Activated naive CD4-positive, alpha-beta T cell treated with Interleukin-2 at 50 U/mL for 16 hours (primary cell): ENCODE measurements around the gene USP3.

Experiments used
- DNase-seq: peaks from one replicate; pipeline ENCODE4 v3.0.0-alpha.2; 2020

Gene USP3

DNA sequence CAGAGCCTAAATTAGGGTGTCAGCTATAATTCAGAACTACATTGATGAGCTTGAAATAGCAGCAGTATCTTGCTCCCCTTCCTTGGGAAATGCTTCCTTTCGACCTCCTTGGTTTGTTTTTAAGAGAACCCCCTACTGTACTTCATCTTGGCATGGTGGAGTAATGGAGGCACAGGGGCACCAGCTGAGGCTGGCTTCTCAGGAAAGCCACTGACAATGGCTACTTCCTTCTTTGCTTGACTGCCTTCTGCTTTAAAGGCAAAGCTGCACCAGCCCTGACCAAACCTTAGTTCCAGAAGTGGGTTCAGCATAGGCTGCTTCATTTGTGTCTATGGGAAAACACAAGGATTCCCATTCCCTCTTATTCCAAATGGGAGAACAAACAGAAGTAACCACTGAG is 91.3 kb downstream of the USP3 start:
- no peak for DNase-seq

DNA sequence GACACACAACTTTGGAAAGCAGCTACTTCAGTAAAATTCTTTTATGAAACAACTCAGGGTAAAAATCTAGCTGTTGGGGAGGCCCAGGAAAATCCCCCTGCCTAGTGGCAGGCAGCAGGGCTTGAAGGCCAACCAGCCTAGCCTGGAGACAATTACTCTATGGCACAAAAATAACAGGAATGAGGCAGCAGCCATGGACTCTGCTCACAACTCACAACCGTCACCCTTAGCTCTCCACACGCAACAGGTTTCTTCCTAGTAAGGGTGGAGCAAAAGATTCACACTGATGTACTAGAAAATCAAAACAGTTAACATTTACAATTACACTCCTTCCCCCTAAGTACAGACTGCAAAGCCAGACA is 92.3 kb downstream of the USP3 start:
- DNase-seq, result no peak

DNA sequence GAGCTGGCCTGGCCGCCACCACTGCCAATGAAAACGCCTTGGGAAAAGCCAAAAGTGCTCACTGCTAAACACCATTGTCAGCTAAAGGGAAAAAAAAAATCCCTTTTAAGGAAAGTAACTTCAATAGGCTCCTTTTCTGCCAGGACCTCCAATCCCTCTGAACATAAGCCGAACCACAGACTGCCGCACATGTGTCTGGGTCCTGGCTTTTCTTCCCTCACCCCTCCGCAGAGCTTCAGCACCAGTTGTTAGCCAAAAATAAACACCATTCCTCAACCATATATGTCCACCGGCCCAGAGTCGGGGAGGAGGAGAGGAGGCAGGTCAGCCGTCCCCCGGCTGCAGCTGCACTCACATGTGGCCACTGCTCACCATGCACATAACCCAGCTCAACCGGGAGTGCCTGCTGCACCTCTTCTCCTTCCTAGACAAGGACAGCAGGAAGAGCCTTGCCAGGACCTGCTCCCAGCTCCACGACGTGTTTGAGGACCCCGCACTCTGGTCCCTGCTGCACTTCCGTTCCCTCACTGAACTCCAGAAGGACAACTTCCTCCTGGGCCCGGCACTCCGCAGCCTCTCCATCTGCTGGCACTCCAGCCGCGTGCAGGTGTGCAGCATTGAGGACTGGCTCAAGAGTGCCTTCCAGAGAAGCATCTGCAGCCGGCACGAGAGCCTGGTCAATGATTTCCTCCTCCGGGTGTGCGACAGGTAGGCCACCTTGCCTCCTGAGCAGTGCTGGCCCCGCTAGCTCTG is 92.8 kb downstream of the USP3 start, which contains the start of gene FBXL22:
FBXL22 (plus strand) TSS at position 350 of the 753 bp plus-strand sequence; CDS start at position 356, 6 bp downstream.
- no peak for DNase-seq

DNA sequence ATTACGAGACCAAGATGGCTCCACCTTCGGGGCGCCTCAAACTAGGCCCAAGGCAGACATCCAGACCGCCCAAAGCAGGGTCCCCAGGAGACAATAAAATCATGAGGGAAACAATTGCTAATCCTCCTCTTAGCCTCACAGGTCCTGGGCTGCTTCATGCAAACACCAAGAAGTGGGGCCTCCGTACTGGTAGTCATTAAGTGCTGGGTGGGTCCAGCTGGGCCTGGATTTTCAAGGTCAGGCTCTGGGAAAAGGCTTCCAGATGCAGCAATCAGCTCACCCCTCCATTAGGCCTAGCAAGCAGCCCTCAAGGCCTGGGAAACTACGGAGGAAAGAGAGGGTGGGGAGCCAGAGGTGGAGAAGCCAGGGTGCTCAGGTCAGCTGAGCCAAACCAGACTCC is 93.4 kb downstream of the USP3 start:
- DNase-seq, result no peak

DNA sequence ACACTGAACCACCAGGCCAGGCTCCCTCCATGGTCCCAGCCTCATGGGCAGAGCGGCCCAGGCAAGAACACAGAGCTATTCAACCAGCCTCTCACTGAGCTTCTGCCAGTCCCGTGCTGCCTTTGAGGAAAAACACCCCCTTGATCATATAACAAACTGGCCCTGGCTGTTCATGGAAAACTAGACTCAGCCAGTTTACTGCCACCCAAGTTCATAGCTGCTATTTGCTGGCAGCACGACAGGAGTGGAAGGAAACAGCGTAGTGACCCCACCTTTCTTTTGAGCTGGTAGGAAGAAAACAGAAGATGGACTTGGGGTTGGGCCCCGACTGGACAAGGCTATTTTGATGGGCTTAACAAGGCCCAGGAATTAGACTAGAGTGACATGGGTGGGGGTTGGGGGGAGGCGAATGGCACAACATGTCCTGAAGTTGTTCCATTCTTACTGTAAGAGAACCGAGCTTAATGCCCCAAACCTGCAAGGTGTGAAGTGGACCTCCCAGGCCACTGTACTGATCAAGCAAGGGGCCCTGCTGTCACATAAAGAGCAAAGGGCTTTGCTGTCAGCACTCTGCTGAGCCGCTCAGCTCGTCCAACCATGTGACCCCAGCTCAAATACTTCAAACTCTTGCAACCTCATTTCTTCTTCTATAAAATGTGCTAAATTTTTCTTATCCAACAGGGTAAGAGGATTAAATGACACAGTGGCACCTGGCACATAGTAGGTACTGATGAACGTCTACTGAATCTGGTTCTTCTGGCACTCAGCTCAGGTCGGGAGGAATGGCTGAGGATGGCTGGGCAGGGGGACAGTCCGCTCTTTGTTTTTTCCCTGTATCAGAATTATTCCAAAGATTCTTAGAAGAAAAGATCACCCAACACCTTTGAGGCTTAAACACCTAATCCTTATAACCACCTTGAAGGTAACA is 94.3 kb downstream of the USP3 start:
- no peak for DNase-seq

DNA sequence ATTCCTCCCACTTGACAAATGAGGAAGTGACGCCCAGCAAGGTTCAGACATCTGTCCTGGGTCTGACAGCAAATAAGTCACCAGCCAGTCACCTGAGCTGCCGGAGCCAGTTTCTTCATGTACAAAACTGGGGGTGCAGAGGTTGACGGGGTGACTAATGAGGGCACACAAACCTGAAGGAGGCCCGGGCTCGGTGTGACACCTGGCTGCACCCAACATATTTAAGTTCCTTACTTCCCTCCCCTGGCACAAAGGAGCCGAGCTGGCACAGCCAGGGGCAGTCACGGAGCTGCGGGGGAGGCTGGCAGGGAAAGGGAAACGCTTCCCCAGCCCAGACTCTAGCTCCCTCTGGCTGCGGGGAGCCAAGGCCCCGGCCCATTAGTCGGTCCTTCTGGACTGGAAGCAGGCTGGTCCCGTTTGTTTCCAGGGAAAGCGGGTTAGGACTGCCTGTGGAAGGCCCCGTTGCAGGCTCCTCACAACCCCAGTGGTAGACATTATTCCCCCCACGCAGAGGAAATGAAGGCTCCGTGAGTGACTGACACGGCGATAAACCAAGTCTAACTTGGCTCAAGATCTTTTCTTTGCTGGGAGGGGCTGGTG is 95.1 kb downstream of the USP3 start:
- DNase-seq, result peak; percentile 33

DNA sequence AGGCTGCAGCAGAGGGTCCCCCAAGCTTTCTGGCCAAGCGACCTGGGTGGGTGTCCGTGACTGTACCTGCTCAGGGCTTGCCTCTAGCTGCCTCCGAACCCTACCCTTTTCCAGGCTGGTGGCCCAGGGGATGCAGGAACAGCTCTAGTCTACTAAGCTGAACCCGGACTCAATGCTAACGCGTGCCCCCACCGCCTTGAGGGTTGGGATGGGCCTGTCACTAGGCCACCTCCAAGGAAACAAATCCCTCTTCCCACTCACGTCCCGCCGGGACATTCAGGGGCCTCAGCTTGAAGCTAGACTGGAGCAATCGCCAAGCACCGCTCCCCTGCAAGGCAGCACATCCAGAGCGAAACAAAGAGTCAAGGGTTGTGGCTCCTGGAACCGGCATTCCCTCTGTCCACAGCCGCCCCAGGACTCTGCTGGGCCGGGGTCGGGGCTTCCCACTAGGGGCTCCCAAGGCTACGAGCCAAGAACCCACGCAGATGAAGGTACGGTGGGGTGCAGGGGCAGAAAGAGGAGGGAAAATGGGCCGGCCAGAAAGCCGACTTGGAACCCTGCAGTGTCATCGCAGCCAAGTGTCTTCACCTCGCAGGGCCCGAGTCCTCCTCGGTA is 95.7 kb downstream of the USP3 start:
- peak; percentile 33 for DNase-seq

DNA sequence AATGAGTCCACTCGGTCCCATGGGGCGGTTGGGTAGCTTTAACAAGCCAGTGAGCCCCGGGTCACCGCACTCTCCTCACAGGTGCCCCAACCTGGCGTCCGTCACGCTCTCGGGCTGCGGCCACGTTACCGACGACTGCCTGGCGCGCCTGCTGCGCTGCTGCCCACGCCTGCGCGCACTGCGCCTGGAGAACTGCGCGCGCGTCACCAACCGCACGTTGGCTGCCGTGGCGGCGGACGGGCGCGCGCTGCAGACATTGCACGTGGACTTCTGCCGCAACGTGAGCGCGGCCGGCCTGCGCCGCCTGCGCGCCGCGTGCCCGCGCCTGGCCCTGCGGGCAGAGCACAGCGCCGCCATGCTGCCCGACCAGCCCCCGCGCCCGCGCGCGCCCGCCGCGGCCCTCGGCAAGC is 96.2 kb downstream of the USP3 start:
- peak; percentile 91 for DNase-seq

DNA sequence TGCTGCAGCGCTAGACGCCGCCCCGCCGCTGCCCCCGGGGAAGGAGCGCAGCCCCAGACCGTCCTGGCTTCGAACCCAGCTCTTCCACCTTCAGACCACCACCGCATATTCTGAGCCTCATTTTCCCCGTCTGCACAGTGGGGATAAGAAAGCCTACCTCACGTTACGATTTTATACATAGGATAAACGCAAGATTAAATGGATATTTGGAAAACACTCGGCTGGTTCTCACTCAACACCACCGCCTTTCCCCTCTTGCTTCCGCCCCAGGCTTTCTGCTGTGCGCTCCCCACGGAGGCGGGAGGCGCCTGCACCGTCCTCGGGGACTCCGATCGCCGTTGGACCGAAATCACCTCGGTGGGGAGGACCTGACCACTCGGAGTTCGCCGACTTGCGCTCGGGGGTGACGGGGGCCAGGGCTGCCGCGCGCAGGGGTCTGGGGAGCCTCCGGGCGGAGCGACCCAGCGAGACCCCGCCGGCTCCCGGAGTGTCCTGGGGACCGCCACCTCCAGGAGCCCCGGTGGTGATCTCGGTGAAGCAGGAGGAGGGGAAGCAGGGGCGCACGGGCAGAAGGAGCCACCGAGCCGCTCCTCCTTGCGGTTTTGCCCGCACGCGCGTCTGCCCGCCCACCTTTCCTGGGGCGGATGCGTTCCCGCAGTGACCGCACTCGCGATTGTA is 96.8 kb downstream of the USP3 start:
- peak; percentile 67 for DNase-seq

DNA sequence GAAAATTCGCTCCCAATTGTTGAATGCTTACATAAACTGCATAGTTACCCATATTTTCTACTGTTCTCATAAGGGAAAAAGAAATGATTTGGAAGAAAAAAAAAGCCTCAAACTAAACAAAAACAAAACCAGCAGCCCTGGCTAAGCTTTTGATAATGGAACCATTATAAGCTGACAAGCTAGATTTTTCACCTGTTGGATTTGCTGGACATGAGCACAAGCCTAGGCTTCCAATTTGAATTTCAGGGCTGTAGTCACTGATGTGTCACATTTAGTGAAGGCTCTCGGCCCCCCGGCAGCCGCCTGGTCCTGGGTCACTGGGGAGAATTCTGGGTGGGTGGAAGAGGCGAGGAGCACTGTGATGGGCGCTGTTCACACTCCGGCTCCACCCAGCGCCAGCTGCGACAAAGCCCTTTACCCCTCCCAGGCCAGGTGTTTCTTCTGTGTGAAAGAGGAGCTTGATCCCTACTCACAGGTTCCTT is 97.4 kb downstream of the USP3 start:
- DNase-seq, result no peak

DNA sequence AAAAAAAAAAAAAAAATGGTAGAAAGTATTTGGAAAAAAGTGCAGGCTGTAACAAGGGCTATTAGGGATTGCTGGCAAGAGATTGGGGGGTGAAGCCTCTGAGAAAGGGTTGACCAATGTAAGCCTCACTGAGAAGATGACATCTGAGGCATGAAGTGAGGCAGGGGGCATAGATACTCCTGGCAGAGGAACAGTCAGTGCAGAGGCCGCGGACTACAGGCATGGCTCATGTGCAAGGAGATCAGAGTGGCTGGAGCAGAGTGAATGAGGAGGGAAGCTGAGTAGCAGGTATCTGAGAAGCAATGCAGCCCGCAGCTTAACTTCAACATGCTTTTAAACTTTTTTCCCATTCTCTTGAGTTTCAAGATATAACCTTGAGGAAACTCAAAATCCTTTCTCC is 98.2 kb downstream of the USP3 start:
- DNase-seq, result no peak

DNA sequence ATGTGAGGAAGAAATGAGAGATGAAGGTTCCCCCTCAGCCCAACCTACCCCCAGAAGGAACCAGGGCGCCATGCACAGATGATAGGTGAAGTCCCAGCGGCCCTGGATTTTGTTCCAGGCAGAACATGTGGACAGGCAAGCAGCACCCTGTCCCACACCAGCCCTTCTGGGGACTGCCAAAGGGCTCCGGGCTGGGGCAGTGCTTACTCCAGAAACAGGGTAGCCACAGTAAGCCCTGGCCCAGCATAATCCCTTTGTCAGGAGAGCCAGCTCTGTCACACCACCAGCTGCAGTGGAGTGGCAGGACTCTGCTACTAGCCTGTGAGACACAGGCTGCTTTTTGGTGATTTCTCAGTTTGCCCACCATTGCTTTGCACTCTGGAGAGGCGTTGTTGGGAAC is 99.1 kb downstream of the USP3 start:
- DNase-seq, result no peak

DNA sequence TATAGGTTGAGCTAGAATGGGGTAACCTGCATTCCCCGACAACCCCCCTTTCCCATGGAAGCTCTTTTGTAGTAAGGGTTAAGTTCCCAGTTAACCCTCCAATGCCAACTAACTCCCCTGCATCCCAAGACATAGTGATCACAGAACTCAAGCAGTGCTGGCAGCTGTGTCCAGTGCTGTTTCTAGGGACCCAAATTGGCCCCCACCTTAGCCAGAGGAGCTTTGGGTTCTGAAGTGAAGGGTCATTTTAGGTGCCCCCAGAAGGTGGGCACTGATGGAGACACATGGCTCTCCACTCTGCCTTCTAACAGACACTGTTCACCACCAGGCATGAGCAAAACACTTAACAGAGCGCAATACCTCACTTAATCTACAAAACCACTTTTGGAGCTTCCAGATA is 99.9 kb downstream of the USP3 start:
- no peak for DNase-seq

DNA sequence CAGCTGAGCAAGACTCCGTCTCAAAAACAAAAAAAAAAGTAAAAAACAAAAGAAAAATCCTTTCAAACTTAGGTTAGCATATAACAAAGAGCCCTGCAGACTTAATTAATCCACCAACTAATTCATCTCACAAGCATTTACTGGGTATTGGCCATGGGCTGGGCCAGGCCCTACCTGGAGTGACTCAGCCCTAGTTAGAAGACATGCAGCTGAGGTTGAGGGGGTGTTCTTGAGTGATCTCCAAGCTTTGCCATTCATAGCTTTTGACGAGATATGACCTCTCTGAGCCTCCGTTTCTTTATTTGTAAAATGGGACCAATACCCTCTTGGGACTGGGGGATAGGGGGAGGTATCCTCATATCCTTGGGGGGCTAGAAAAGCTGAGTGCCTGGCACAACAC is 100.6 kb downstream of the USP3 start:
- DNase-seq, result no peak

DNA sequence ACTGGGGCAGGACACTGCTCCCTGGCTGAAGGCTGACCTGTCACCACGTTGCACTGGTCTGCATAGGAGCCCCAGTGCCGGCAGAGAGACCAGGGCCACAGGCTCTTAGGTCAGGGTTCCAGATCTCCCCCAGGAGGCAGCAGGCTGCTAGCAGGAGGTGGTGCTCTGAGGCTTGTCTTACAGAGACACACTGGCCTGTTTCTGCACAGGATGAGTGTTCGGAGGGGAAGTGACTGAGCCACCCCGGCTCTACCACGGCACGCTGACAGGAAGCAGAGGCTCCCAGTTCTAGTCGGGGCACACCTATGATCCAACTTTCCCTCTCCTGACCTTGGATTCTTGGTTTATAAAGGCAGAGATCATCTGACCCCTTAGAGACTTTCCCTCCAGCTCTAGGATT is 101.4 kb downstream of the USP3 start:
- peak; percentile 61 for DNase-seq

DNA sequence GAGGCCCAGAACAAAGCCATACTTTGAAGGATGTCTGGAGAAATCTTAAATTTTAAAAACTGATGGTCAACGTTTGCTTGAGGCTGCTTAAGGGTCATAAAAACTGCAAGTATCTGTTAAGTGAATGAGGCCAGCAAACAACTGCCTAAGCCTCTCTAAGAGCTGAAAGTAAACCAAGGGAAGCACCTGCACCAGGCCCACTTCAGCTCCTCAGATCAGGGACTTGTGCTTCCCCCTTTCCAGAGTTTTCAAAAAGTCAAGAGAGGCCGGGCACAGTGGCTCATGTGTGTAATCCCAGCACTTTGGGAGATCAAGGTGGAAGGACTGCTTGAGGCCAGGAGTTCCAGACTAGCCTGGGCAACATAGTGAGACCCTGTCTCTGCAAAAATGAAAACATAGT is 101.9 kb downstream of the USP3 start:
- no peak for DNase-seq

DNA sequence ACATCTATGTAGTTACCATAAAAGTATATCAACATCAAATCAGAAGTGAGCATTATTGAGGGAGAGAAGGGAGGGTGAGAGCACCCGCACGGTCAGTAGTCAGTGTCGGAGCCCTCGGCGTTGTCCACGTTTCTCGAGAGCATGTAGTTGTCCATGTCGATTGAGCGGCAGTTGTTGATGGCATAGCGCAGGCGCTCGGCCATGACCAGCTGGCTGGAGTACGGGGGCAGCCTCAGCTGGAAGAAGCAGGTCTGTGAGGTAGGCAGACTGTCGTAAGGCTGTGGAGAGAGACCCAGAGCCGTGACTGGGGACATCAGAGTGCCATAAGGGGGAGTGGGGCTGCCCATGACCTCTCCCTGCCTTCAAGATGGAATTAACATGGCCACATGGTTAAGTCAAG is 104.6 kb downstream of the USP3 start:
- DNase-seq, result no peak

DNA sequence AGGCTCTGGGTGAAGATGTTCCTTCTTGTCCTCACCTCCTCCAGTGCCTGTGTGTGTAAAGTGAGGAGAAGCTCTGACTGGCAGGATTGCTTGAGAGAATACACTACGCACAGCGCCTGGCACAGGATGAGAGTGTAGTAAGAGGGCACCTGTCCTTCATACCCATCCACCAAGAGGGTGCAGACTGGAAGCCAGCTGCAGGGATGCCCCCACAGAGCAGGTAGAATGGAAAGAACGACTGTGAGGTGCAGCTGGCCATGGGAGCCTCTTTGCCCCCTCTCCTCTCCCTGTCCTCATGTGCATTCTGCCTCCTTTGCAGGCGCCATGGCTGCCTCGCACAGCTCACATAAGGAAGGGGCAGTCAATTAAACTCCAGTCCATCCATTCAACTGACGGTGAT is 105.1 kb downstream of the USP3 start:
- DNase-seq, result no peak

DNA sequence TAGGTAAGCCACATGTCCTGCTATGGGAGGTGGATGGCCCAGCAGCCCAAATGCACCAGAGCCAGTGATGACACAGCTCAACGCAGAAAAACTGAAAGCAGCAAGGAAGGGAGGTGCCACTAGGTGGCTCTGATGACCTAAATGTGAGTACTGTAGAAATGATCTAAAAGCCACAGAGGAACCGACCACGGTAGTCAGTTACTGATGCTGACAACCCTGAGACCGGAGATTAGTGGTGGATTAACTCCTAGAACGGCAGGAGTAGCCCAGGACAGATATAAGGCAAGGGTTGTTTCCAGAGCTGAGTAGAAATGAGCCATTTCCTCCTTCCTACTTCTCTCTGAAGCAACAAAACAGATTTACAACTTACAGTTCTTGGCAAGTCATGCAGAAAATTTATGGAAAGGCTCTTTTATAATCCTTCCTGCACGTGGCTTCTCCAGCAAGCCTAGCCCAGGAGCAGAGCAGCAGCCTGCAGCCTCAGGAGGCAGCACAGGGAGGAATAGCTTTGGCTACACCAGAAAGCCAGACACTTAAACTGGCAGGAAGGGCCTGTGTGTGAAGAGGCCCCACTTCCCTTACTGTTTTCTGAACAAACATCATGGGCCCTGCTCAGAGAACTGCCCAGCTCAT is 105.9 kb downstream of the USP3 start:
- peak; percentile 79 for DNase-seq

DNA sequence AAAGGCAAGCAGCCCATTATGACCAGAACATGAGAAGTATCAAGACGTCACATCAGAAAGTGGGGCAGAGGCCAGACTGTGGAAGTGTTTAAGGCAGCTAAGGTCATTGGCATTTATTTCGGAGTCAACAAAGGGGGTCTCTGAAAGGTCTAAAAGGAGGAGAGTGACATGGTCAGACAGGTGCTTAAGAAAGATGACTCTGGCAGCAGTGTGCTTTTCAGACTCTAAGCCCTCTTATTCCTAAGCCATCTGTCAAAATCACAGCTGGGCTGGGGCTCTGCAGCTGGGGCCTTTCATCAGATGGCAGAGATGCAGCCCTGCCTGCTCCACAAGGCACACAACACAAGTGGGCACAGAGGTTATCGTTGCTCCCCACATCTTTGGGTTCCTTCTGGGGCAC is 106.8 kb downstream of the USP3 start:
- no peak for DNase-seq

DNA sequence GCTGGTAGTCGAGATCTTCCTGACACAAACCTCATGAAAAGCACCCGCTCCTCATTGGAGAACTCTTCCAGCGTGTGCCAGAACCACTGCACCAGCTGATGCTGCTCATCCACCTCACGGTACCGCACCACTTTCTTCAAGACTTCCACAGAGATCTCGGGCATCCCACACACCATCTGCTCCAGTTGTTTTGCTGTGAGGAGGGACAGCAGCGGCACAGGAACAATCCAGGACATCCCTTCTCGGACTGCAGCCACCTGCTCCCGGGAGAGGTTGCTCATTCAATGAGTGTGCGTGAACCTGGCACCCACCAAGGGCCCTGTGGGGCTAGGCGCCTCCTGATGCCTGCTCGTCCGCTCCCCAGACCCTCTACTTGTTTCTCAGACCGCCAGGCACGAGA is 107.9 kb downstream of the USP3 start:
- no peak for DNase-seq

DNA sequence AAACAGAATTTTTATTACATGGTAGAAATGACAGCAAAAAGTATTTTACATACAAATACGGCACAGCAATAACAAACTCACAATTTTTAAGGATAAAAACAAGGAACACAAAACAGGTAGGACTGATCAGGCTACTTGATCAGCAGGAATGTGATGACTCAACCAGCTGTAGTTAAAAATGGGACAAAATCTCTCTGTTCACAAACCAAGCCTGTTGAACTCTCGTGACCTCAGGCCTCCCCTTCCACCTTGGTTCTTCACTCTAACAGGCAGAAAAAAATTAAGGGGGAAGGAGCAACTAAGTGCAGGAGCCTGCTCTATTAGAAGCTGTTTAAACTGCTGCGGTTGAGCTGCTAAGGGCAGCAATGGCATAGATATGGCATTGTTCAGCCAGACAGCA is 111.5 kb downstream of the USP3 start:
- DNase-seq, result no peak
